Neural progenitor cell (in vitro differentiated cells): ENCODE results near the gene NUP62.

Source experiments
- CTCF ChIP-seq: fragments of 200-600 bp; sonication (generic); IDR thresholded peaks from 2 replicates; pipeline ENCODE4 v1.5.1; 2017; ENCODE audit warnings: antibody characterized with exemption, mild to moderate bottlenecking
- EZH2 ChIP-seq: fragments of 200-600 bp; sonication (generic); IDR thresholded peaks from 2 replicates; pipeline ENCODE4 v1.6.1; 2017; ENCODE audit warnings: antibody characterized with exemption, mild to moderate bottlenecking, moderate library complexity

GRCh38 chr19:49873129-49873521, 56.2 kb downstream of the NUP62 start:
- no peak for TF ChIP-seq CTCF
- TF ChIP-seq EZH2 = no peak
